ENCODE data around the gene XRCC4.

Gene XRCC4

GRCh38 chr5:83071286-83072051 is 5.9 kb upstream of the XRCC4 start:
- no peaks in the 10 kb centered on the region for H3K27me3 ChIP-seq (ENCODE audit: control insufficient read depth, insufficient read depth, low read length)
- no peak overlapping the region for H3K4me3 ChIP-seq (ENCODE audit: low read depth, low read length)
- H3K27ac ChIP-seq (ENCODE audit: low read depth, low read length) = no peak overlapping the region
- H3K36me3 ChIP-seq (ENCODE audit: control insufficient read depth, insufficient read depth, low read length) = peaks cover 9% of the 10 kb centered on the region; the same call in 1 of the 2 replicates
- peaks cover 28% of the 10 kb centered on the region; the same call in 1 of the 2 replicates for H3K4me1 ChIP-seq (ENCODE audit: control insufficient read depth, insufficient read depth, low read length)
- H3K9me3 ChIP-seq (ENCODE audit: control insufficient read depth, insufficient read depth, low read depth, low read length) = no peaks in the 10 kb centered on the region
- H3K9ac ChIP-seq (ENCODE audit: low read length) = no peak overlapping the region

GRCh38 chr5:83072966-83073365 is 4.4 kb upstream of the XRCC4 start:
- Histone ChIP-seq H3K4me3 (ENCODE audit: low read depth, low read length) (no peak overlapping the region), H3K27ac (ENCODE audit: low read depth, low read length) (no peak overlapping the region), H3K4me1 (ENCODE audit: control insufficient read depth, insufficient read depth, low read length) (peaks cover 22% of the 10 kb centered on the region), H3K27me3 (ENCODE audit: control insufficient read depth, insufficient read depth, low read length) (no peaks in the 10 kb centered on the region), H3K9ac (ENCODE audit: low read length) (no peak overlapping the region), H3K36me3 (ENCODE audit: control insufficient read depth, insufficient read depth, low read length) (peaks cover 9% of the 10 kb centered on the region; the same call in 1 of the 2 replicates), H3K9me3 (ENCODE audit: control insufficient read depth, insufficient read depth, low read depth, low read length) (no peaks in the 10 kb centered on the region)

GRCh38 chr5:83077662-83078261 is 415 bp downstream of the XRCC4 start:
- H3K4me3 ChIP-seq (ENCODE audit: low read depth, low read length) = peak overlapping the region; percentile 88
- H3K9me3 ChIP-seq (ENCODE audit: control insufficient read depth, insufficient read depth, low read depth, low read length) = no peaks in the 10 kb centered on the region
- no peaks in the 10 kb centered on the region for H3K27me3 ChIP-seq (ENCODE audit: control insufficient read depth, insufficient read depth, low read length)
- H3K27ac ChIP-seq (ENCODE audit: low read depth, low read length) = peak overlapping the region; percentile 87
- peaks cover 2% of the 10 kb centered on the region for H3K4me1 ChIP-seq (ENCODE audit: control insufficient read depth, insufficient read depth, low read length)
- H3K36me3 ChIP-seq (ENCODE audit: control insufficient read depth, insufficient read depth, low read length) = peaks cover 9% of the 10 kb centered on the region; the same call in 1 of the 2 replicates
- H3K9ac ChIP-seq (ENCODE audit: low read length) = peak overlapping the region; percentile 87

GRCh38 chr5:83082750-83083149 is 5.4 kb downstream of the XRCC4 start:
- H3K27ac ChIP-seq (ENCODE audit: low read depth, low read length) = no peak overlapping the region
- H3K4me3 ChIP-seq (ENCODE audit: low read depth, low read length) = no peak overlapping the region

GRCh38 chr5:83084336-83084735 is 7.0 kb downstream of the XRCC4 start:
- peaks cover 2% of the 10 kb centered on the region; the same call in 1 of the 2 replicates for H3K4me1 ChIP-seq (ENCODE audit: control insufficient read depth, insufficient read depth, low read length)
- H3K4me3 ChIP-seq (ENCODE audit: low read depth, low read length) = no peak overlapping the region
- no peaks in the 10 kb centered on the region for H3K27me3 ChIP-seq (ENCODE audit: control insufficient read depth, insufficient read depth, low read length)
- H3K36me3 ChIP-seq (ENCODE audit: control insufficient read depth, insufficient read depth, low read length) = no peaks in the 10 kb centered on the region
- H3K9ac ChIP-seq (ENCODE audit: low read length) = no peak overlapping the region
- no peak overlapping the region for H3K27ac ChIP-seq (ENCODE audit: low read depth, low read length)
- no peaks in the 10 kb centered on the region for H3K9me3 ChIP-seq (ENCODE audit: control insufficient read depth, insufficient read depth, low read depth, low read length)

More at GRCh38 chr5:83082750-83083149, 5.4 kb downstream of the XRCC4 start:
- Histone ChIP-seq H3K9me3 (ENCODE audit: control insufficient read depth, insufficient read depth, low read depth, low read length) (no peaks in the 10 kb centered on the region), H3K4me1 (ENCODE audit: control insufficient read depth, insufficient read depth, low read length) (peaks cover 2% of the 10 kb centered on the region), H3K9ac (ENCODE audit: low read length) (no peak overlapping the region), H3K36me3 (ENCODE audit: control insufficient read depth, insufficient read depth, low read length) (no peaks in the 10 kb centered on the region), H3K27me3 (ENCODE audit: control insufficient read depth, insufficient read depth, low read length) (no peaks in the 10 kb centered on the region)

GRCh38 chr5:83085106-83085505 is 7.8 kb downstream of the XRCC4 start:
- H3K27me3 ChIP-seq (ENCODE audit: control insufficient read depth, insufficient read depth, low read length) = no peaks in the 10 kb centered on the region
- H3K9ac ChIP-seq (ENCODE audit: low read length) = no peak overlapping the region
- H3K27ac ChIP-seq (ENCODE audit: low read depth, low read length) = no peak overlapping the region
- no peak overlapping the region for H3K4me3 ChIP-seq (ENCODE audit: low read depth, low read length)
- H3K9me3 ChIP-seq (ENCODE audit: control insufficient read depth, insufficient read depth, low read depth, low read length) = no peaks in the 10 kb centered on the region
- H3K36me3 ChIP-seq (ENCODE audit: control insufficient read depth, insufficient read depth, low read length) = no peaks in the 10 kb centered on the region
- H3K4me1 ChIP-seq (ENCODE audit: control insufficient read depth, insufficient read depth, low read length) = peaks cover 2% of the 10 kb centered on the region; the same call in 1 of the 2 replicates

GRCh38 chr5:83090169-83090568 is 12.8 kb downstream of the XRCC4 start:
- H3K4me1 ChIP-seq (ENCODE audit: control insufficient read depth, insufficient read depth, low read length) = no peaks in the 10 kb centered on the region
- no peak overlapping the region for H3K4me3 ChIP-seq (ENCODE audit: low read depth, low read length)
- no peaks in the 10 kb centered on the region for H3K27me3 ChIP-seq (ENCODE audit: control insufficient read depth, insufficient read depth, low read length)
- H3K27ac ChIP-seq (ENCODE audit: low read depth, low read length) = no peak overlapping the region
- peaks cover 11% of the 10 kb centered on the region for H3K9me3 ChIP-seq (ENCODE audit: control insufficient read depth, insufficient read depth, low read depth, low read length)
- no peak overlapping the region for H3K9ac ChIP-seq (ENCODE audit: low read length)
- H3K36me3 ChIP-seq (ENCODE audit: control insufficient read depth, insufficient read depth, low read length) = no peaks in the 10 kb centered on the region

- H3K27me3 ChIP-seq (ENCODE audit: control insufficient read depth, insufficient read depth, low read length) = no peaks in the 10 kb centered on the region
Measured at GRCh38 chr5:83092619-83093018, 15.3 kb downstream of the XRCC4 start.

GRCh38 chr5:83093692-83094091 is 16.3 kb downstream of the XRCC4 start:
- peaks cover 11% of the 10 kb centered on the region for H3K9me3 ChIP-seq (ENCODE audit: control insufficient read depth, insufficient read depth, low read depth, low read length)
- H3K4me3 ChIP-seq (ENCODE audit: low read depth, low read length) = no peak overlapping the region
- H3K27ac ChIP-seq (ENCODE audit: low read depth, low read length) = no peak overlapping the region
- peaks cover under 1% of the 10 kb centered on the region for H3K4me1 ChIP-seq (ENCODE audit: control insufficient read depth, insufficient read depth, low read length)
- no peak overlapping the region for H3K9ac ChIP-seq (ENCODE audit: low read length)
- no peaks in the 10 kb centered on the region for H3K27me3 ChIP-seq (ENCODE audit: control insufficient read depth, insufficient read depth, low read length)
- no peaks in the 10 kb centered on the region for H3K36me3 ChIP-seq (ENCODE audit: control insufficient read depth, insufficient read depth, low read length)

More at GRCh38 chr5:83092619-83093018, 15.3 kb downstream of the XRCC4 start:
- no peak overlapping the region for H3K9ac ChIP-seq (ENCODE audit: low read length)
- no peak overlapping the region for H3K4me3 ChIP-seq (ENCODE audit: low read depth, low read length)
- no peak overlapping the region for H3K27ac ChIP-seq (ENCODE audit: low read depth, low read length)
- H3K36me3 ChIP-seq (ENCODE audit: control insufficient read depth, insufficient read depth, low read length) = no peaks in the 10 kb centered on the region
- H3K4me1 ChIP-seq (ENCODE audit: control insufficient read depth, insufficient read depth, low read length) = no peaks in the 10 kb centered on the region; the same call in 1 of the 2 replicates
- H3K9me3 ChIP-seq (ENCODE audit: control insufficient read depth, insufficient read depth, low read depth, low read length) = peaks cover 11% of the 10 kb centered on the region

- H3K36me3 ChIP-seq (ENCODE audit: control insufficient read depth, insufficient read depth, low read length) = no peaks in the 10 kb centered on the region
- H3K9ac ChIP-seq (ENCODE audit: low read length) = no peak overlapping the region
- no peaks in the 10 kb centered on the region for H3K27me3 ChIP-seq (ENCODE audit: control insufficient read depth, insufficient read depth, low read length)
- no peak overlapping the region for H3K4me3 ChIP-seq (ENCODE audit: low read depth, low read length)
- peaks cover 10% of the 10 kb centered on the region for H3K9me3 ChIP-seq (ENCODE audit: control insufficient read depth, insufficient read depth, low read depth, low read length)
- peaks cover 11% of the 10 kb centered on the region for H3K4me1 ChIP-seq (ENCODE audit: control insufficient read depth, insufficient read depth, low read length)
- H3K27ac ChIP-seq (ENCODE audit: low read depth, low read length) = no peak overlapping the region
Measured at GRCh38 chr5:83095163-83095956, 18.0 kb downstream of the XRCC4 start.
